ENCODE measurements around the gene ASB18.
"Not testable (repeated sequence)": the region's sequence is repeated elsewhere in the genome, so short reads cannot be mapped to it uniquely, and the experiment has no call there.

ASB18 gene

DNA sequence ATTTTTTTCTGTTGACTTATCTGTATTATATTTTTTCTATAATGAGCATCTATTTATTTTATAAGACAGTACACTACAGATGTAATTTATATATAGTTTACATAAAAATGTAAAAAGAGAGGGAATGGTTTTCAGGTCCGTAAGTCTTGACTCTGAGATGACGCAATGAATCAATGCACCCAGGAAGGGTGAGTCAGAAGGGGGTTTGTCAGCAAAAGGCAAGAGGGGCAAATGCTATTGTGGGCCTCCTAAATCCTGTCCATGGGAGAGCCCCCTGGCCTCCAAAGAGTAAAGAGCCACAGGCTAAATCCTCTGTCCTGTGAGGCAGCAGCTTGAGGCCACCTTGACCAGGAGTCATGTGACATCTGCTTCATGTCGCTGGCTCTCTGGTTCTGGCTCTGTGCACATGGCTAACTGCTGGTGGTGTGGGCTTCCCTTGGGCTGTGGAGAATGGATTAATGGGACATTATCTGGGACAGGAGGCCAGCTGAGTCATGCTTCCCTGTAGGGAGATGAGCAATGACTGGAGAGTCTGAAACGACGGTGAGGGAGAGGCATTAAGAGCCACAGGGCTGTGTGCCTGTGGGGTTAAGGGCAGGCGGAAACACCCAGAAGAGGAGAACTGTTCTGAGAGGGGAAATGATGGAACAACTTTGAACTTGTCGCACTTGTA, 22.8 kb upstream of the ASB18 start:
- no peak for DNase-seq (ENCODE audit: low spot score)

DNA sequence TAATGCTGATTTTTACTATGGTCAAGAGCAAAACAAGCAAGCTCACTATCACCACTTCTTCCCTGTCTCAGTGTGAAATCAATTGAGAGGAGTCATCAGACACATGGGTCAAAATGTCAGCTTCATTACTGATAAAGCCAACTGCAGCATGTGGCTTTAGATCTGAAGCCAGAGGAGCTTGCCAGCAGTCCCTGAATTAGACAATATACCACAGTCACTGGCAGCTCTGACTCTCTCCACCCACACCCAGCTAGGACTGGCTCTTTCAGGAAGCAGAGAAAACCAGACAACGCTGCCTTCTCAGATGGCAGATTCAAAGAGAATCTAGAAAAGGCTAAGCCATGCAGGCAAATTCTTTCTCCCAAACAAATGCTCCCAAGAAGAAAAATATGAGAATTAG, 20.0 kb upstream of the ASB18 start:
- DNase-seq (ENCODE audit: low spot score), result no peak

DNA sequence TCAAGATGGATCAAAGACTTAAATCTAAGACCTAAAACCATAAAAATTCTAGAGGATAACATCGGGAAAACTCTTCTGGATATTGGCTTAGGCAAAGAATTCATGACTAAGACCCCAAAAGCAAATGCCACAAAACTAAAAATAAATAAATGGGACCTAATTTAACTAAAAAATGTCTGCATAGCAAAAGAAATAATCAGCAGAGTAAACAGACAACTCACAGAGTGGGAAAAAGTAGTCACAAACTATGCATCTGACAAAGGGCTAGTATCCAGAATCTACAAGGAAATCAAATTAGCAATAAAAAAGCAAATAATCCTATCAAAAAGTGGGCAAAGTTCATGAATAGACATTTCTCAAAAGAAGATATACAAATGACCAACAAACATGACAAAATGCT, 18.2 kb upstream of the ASB18 start:
- no peak for DNase-seq (ENCODE audit: low spot score)

DNA sequence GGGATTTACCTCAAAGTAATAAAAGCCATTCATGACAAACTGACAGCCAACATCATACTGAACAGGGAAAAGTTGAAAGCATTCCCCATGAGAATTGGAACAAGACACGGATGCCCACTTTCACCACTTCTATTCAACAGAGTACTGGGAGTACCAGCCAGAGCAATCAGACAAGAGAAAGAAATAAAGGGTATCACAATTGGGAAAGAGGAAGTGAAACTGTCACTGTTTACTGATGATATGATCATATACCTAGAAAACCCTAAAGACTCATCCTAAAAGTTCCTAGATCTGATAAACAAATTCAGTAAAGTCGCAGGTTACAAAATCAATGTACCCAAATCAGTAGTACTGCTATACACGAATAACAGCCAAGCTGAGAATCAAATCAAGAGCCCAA, 17.2 kb upstream of the ASB18 start:
- no peak for DNase-seq (ENCODE audit: low spot score)

DNA sequence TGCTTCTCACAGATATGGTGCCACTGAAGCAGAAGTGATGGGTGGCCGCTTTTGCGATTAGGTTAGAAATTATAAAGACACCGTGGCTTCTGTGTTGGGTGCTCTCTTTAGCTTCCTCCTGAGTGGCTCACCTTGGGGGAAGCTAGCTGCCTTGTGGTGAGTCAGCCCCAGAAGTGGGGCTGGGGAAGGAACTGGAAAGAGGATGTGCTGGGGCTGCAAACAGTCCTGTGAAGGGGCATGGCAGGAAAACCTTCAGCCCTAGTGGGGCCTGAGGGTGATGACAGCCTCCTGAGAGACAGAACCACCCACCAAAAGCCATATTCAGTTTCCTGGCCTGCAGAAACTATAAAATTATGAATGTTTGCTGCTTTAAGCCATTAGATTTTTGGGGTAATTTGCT, 8.9 kb upstream of the ASB18 start:
- DNase-seq (ENCODE audit: low spot score), result no peak

DNA sequence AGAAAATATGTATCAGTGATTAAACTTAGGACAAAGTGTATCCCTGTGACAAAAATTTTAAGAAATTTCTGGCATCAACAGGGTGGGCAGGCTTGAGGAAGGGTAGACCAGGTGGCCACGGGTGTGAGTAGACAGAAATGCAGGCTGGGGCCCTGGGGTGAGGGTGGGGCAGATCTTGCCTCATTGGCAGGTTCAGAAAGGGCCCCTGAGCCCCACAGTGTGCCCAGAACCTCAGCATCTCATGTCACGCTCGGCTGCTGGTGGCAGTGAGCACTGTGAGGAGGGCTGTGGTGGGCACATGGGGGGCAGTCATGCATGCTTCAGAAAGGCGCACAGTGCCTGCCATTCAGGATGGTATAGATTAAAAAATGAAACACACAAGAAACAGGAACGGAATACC, 7.6 kb upstream of the ASB18 start:
- DNase-seq (ENCODE audit: low spot score), result no peak

DNA sequence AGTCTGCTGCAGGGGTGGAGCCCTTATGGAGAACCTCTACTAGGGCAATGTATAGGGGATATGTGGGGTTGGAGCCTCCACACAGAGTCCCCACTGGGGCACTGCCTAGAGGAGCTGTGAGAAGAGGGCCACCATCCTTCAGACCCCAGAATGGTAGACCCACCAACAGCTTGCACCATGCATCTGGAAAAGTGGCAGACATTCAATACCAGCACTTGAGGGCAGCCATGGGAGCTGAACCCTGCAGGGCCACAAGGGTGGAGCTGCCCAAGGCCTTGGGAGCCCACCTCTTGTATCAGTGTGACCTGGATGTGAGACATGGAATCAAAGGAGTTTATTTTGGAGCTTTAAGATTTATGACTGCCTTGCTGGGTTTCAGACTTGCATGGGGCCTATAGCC, 5.7 kb upstream of the ASB18 start:
- not testable (repeated sequence) for DNase-seq (ENCODE audit: low spot score)

DNA sequence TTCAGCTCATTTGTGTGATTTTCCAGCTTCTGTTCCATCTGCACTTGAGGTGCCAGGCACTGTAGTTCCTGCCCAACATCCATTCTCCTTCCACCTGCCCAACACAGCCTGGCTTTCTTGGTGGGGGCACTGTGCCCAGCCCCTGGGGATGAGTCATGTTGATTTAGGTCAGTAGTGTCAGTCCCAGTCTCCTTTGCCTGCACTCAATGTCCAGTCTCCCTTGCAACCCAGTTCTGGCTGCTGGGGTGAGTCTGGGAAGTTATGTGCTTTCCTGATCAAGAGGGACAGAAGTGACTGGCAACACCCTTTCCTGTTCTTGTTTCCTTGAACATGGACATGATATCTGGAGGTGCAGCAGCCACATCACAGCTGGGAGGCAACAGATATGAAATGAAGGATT, 1.5 kb upstream of the ASB18 start:
- no peak for DNase-seq (ENCODE audit: low spot score)

DNA sequence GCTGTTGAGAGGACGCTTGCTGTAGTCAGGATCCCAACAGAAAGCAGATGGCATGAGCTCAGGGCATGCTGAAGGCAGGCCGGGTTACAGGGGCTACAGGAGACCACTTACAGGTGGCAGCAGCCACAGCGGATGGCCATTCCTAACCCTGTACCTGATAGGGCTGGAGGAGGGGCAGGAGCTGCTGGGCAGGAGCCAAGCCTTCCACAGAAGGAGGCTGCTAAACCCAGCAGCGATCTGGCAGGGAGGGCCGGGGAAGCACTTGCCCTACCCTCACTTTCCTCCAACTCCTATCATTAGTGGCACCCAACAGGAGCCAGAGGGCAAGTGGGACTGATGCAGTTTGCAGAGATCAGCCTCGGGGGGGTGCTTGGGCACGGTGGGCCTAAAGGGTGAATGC, 2.0 kb downstream of the ASB18 start:
- DNase-seq (ENCODE audit: low spot score), result no peak

DNA sequence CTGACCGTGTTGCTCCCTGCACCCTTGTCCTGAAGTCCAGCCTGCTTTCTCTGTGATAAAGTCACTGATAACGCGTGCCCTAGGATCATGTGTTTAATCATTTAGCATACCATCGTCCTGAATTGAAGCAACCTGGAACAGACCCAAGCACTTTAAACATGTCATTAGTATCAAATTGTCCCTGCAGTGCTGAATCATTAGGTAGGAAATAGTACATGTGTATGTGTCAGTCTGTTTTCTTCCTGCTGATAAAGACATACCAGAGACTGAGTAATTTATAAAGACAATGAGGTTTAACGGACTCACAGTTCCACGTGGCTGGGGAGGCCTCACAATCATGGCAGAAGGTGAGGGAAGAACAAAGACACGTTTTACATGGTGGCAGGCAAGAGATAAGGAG, 2.8 kb downstream of the ASB18 start:
- no peak for DNase-seq (ENCODE audit: low spot score)

DNA sequence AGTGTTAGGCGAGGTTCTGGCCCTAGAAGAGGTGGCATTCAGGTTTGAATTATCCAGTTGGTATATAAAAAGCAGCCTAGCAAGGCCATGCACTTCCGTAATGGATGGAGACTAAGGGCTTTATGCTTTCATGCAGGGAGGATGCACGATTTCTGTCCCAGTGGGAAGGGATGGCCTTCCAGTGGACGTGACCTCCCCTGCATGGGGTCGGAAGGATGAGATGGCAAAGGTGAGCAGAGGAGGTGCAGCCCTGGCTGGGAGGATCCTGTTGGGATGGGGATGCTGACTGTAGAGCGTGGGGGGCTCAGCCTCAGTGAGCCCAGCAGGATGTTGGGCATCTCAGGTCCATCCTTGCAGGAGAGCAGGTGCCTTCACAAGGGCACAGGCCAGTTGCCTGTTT, 4.8 kb downstream of the ASB18 start:
- no peak for DNase-seq (ENCODE audit: low spot score)

DNA sequence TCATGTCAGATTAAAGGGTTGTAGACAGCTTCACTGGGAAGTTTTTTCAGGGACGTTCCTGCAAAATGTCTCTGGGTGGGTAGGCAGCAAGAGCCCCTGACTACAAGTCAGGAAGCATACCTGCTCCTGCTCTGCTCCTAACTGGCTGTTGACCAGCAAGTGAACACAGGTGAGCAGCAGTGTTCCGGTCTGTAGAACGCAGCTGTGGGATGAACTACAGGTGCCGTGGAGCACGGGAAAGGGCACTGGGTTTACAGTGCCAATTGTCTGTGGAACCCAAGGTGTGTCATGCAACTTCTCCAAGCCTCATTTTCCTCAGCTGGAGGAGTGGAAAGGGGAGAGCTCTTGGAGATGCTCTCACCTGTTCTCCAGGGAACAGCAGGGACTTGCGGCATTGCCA, 6.6 kb downstream of the ASB18 start:
- no peak for DNase-seq (ENCODE audit: low spot score)

DNA sequence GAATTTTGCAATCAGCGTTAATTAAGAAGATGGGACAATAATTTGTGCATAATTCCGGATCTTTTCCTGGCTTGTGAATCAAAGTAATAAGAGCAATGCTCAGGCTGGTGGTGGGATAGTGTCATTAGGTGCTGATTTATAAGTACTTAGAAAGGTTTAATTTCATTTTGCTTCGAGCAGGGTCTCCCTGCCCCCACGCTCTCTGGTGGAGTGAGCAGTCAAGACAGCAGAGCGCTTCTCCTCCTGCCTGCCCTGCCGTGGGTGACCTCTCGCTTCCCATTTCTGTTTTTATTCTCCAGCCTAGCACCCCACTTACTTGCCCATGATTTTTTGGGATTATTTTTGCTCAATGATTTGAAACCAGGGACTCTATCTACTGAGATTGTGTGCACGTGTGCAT, 7.1 kb downstream of the ASB18 start:
- no peak for DNase-seq (ENCODE audit: low spot score)

DNA sequence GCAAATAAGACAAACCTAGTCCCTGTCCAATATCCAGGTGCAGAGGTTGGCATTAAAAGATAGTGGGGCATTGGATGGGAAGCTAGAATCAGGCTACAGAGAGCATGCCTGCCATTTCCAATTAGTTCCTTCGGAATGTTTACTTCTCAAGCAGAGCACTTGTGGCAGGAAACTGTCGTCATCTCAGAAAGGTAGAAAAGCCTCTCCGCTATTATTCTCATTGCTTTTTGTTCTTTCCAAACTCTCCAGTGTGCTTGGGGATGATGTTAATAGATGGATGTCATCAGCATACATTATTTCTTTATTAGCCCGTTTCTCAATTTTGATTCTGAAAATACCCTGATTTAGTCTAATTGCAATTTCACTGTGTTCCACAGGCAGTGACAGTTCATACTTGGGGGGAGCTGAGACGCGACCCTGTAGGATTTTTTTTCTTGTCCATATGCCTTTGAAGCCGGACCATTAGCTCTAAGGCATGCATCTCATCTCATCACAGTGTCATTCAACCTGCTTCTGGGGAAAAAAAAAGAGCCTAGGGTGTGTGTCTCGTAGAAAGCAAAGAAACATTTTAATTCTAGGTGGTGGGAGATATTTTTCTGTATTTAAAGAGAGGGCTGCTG, 7.7 kb downstream of the ASB18 start:
- no peak for DNase-seq (ENCODE audit: low spot score)

DNA sequence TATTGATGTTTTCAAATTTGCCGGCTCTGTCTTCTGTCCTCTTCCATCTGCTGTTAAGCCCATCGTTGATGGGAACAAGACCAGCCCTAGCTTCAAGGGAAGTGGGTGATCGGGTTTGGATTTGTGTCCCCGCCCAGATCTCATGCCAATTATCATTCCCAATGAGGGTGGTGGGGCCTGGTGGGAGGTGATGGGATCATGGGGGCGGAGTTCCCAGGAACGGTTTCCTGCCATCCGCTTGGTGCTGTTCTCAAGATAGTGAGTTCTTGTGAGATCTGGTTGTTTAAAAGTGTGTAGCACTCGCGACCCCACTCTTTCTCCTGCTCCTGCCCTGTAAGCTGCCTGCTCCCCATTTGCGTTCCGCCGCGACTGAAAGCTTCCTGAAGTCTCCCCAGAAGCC, 9.5 kb downstream of the ASB18 start:
- DNase-seq (ENCODE audit: low spot score), result no peak

DNA sequence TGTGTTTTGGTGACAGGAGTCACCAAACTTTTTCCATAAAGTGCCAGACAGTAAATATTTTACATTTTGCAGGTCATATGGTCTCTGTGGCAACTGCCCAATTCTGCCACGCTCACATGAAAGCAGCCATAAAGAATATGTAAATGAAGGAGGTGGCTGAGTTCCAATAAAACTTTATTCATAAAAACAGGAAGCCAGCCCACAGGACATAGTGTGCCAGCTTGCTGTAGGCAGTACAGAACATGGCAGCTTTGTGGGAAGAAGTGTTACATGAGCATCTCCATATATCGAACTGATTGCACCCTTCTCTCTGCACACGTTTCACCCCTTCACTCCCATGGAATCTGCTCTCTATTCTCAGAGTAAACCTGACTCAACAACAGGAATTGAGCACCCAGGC, 10.2 kb downstream of the ASB18 start:
- no peak for DNase-seq (ENCODE audit: low spot score)

DNA sequence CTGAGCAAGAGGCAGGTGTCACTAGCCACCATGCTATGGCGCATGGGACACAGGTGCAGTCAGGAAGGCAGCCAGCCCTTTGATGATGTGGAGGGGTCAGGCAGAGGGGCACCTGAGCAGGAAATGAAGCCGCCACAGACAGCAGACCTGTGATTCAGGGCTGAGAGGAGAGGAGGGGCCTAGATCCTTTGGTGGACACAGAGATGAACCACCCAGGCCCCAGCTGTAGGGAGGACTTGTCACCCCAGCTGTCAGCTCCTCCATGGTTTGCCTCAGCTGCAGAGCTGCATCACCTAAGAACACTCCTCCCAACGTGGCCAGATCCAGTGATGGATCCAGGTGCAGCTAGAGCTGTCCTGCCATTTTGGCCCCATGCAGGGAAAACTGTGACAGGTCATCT, 11.6 kb downstream of the ASB18 start:
- no peak for DNase-seq (ENCODE audit: low spot score)

DNA sequence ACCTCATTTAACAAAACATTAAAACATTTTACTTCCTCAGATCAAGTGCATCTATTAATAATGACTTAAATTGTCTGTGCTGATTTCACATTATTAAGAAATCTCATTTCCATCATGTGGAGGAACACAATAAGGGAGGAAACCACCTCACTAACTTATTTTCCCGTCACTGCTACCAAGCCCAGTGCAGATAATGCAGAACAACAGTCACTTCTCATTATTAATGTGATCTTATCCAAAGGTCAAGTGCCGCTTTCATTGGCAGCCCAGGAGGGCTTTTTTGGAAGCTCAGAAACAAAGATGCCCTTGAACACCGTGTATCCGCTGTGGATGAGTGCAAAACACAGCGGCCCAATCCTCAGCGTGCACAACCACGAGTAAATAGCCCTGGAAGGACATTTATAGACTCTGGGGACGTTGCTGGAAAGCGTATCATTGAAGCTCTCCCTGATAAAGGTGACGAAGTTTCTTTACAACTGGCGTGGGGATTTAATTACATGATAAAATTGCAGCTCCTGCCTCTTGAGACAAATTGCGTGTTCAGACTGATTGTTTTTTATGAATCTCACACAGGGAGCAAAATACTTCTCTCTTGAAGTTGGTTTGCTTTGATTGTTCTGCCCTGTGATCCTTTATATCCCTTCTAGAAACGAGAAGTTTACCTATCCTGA, 13.2 kb downstream of the ASB18 start:
- DNase-seq (ENCODE audit: low spot score), result no peak

DNA sequence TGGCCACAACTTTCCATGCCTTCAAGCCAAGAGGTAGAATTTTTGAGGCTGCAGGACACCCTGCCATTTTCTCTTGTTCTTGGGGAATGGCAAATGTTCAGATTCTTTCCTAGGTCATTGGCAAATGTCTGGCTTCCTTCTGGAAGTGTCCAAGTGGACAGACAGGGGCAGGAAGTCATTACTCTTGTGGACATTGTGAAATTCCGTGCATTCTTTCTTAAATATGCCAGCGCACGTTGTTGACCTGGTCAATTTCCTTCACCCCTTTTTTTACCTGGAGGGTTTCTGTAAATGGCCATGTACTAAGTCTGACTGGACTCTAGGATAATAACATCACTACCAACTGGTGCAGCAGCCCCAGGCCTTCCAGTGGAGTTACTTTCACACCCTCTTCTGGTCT, 13.9 kb downstream of the ASB18 start:
- DNase-seq (ENCODE audit: low spot score), result no peak

DNA sequence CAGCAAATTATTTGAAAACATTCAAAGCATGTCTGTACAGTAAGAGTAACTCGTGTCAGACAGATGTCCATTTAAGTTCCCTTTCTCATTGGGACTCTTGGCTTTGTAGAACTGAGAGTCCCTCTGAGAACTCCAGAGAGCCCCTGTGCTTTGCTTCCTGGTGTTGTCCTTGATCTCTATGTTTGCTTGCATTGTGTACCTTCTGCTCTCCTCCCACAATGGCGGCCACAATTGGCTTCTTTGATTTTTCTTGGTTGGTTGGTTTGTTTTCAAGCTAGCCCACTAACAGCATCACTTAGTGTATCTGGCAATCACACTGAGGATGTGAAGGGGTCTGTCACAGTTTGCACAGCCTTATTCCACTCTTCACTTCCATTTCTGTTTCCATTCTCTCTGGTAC, 15.1 kb downstream of the ASB18 start:
- no peak for DNase-seq (ENCODE audit: low spot score)

DNA sequence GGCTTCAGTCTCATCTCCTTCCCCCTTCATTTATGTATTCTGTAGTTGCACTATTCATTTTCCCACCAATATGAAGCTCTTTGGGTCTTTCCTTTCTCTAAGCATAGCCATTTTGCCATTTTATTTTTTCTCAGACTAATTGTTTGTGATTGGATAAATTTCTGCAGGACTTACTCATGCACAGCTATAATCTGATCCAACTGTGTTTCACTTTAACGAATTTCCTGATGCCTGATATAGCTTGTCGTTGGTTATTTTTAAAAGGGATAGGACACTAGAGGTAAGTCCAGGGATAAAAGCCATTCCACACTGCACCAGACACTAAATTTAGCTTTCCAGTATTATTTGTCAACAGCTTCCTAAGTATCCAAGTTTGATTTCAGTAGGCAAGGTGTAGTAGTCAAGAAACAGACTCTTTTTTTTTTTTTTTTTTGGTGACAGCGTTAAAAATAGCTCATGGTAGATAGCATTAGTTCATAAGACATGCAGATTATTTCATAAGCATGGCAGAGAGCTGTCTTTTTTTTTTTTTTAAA, 17.4 kb downstream of the ASB18 start:
- DNase-seq (ENCODE audit: low spot score), result no peak

DNA sequence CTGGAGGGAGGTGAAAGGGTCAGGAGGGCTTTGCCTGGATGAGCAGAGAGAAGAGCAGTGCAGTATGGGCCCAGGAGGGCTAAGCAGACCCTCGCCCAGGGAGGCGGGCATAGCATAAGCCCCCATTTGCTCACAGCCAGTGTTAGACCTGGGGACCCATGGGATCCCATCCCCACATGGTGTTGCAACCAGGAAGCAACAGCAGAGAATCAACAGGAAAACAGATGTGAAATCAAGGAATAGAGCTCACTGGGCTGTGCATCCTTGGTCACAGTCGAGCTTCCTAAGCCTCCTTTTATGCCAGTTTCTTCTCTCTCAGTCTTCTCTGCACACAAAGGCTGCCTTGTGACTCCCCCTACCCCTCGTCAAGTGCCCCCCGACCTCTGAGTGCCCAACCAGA, 19.9 kb downstream of the ASB18 start:
- DNase-seq (ENCODE audit: low spot score), result no peak

DNA sequence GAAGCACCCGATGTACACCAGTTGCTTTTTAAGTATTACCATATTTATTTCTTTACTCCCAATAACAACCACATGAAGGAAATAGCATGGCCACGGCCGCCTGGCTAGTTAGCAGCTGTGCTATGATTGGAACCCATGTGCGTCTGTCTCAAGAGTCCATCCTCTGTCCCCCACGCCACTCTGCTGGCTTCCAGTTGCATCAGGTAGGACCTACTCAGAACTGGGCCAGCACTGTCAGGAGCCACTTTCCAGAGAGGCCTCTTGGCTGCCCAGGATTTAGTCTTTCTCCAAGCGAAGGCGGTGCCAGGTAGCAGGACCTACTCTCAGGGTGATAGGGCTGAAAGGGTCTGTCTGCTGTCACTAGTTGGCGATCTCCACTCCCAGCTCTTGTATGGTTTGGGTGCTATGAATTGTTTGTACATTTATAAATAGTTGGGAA, 22.1 kb downstream of the ASB18 start:
- DNase-seq (ENCODE audit: low spot score), result no peak
